Measurements from ENCODE around the gene DTD1. TPM values are rescaled to one million over a fixed set of nuclear protein-coding genes. Genes with fewer than 3 reads are reported as not detected.

DTD1 gene
- total RNA-seq, 6 experiments from 2014 or later, result 53.6 to 75.1 (median 70.6) TPM

GRCh38 chr20:18653736-18654447 is 66.0 kb downstream of the DTD1 start:
- no peaks in the 10 kb centered on the region for H3K36me3 Mint-ChIP-seq (ENCODE audit: low read depth)
- no peak for DNase-seq
- H3K4me1 Mint-ChIP-seq (ENCODE audit: low read depth), result peaks cover 12% of the 10 kb centered on the region
- TF ChIP-seq CTCF (IDR thresholded peaks at IDR 0.05), result no peak
- H3K9me3 Mint-ChIP-seq, result no peaks in the 10 kb centered on the region
- H3K27ac Mint-ChIP-seq, result no peak overlapping the region
- no peaks in the 10 kb centered on the region for H3K27me3 Mint-ChIP-seq (ENCODE audit: insufficient read depth)
- no peak overlapping the region for H3K4me3 Mint-ChIP-seq

GRCh38 chr20:18654448-18654773 is 66.6 kb downstream of the DTD1 start:
- Mint-ChIP-seq H3K27me3 (ENCODE audit: insufficient read depth) (no peaks in the 10 kb centered on the region), H3K36me3 (ENCODE audit: low read depth) (no peaks in the 10 kb centered on the region), H3K4me1 (ENCODE audit: low read depth) (peaks cover 8% of the 10 kb centered on the region; the same call in 1 of the 2 replicates), H3K4me3 (no peak overlapping the region), H3K27ac (no peak overlapping the region), H3K9me3 (no peaks in the 10 kb centered on the region)
- DNase-seq, result no peak
- TF ChIP-seq CTCF (IDR thresholded peaks at IDR 0.05), result no peak

- DNase-seq, result no peak
- Mint-ChIP-seq H3K9me3 (no peaks in the 10 kb centered on the region), H3K27ac (no peak overlapping the region; the same call in 1 of the 2 replicates), H3K4me3 (no peak overlapping the region), H3K4me1 (ENCODE audit: low read depth) (peaks cover 8% of the 10 kb centered on the region; the same call in 1 of the 2 replicates), H3K36me3 (ENCODE audit: low read depth) (no peaks in the 10 kb centered on the region), H3K27me3 (ENCODE audit: insufficient read depth) (no peaks in the 10 kb centered on the region)
- no peak for TF ChIP-seq CTCF (IDR thresholded peaks at IDR 0.05)
These were observed 69.7 kb downstream of the DTD1 start for GRCh38 chr20:18657575-18657974.

DNA sequence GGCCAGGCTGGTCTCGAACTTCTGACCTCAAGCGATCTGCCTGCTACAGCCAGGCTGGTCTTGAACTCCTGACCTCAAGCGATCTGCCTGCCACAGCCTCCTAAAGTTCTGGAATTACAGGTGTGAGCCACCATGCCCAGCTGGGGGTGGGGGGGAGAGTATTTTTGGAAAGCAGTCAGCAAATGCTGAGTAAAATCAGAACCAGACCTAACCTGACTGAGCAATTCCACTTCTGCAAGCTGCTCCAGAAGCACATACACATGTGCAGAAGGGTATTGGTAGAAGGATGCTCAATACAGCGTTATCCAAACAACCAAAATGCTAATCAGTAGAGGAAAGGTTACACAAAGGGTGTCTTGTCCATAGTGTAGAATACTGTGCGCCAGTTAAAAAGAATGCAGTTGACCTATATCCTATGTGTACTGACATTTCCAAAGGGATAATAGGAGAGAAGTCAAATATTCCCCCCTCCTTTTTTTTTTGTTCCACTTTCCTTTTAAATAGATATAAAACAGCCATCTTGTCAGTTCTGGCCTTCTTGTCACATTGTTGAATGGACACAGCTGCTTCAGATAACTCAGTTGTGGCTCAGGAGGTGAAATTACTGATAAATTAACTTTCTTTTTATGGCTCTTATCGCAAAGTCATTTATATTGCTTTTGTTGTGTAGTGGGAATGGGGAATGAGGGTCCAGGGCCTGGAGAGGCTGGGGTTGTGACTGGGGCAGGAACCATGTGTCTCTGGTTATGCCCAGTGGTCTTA is 74.6 kb downstream of the DTD1 start:
- Mint-ChIP-seq H3K27ac (no peak overlapping the region), H3K9me3 (no peaks in the 10 kb centered on the region), H3K4me3 (no peak overlapping the region), H3K4me1 (ENCODE audit: low read depth) (peaks cover 22% of the 10 kb centered on the region), H3K36me3 (ENCODE audit: low read depth) (no peaks in the 10 kb centered on the region), H3K27me3 (ENCODE audit: insufficient read depth) (no peaks in the 10 kb centered on the region)
- no peak for DNase-seq
- TF ChIP-seq CTCF (IDR thresholded peaks at IDR 0.05), result no peak

DNA sequence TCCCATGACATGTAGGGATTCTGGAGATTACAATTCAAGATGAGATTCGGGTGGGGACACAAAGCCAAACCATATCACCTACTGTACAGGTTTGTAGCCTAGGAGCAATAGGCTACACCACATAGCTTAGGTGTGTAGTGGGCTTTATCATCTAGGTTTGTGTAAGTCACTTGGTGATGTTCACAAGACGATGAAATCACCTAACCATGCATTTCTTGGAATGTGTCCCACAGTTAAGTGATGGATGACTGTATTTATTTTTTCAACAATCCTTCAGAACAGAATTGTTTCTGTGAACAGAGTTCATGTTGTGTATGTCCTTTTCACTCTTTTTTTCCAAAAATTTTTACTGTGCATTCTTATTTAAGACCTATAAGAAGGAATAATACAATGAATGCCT is 76.1 kb downstream of the DTD1 start:
- no peaks in the 10 kb centered on the region for H3K27me3 Mint-ChIP-seq (ENCODE audit: insufficient read depth)
- H3K9me3 Mint-ChIP-seq, result no peaks in the 10 kb centered on the region
- H3K4me3 Mint-ChIP-seq, result no peak overlapping the region
- H3K27ac Mint-ChIP-seq, result no peak overlapping the region
- no peak for TF ChIP-seq CTCF (IDR thresholded peaks at IDR 0.05)
- no peak for DNase-seq
- H3K4me1 Mint-ChIP-seq (ENCODE audit: low read depth), result peaks cover 18% of the 10 kb centered on the region
- H3K36me3 Mint-ChIP-seq (ENCODE audit: low read depth), result no peaks in the 10 kb centered on the region

All from HFFc6 (cell line).